ENCODE results near the gene HIGD2A. TPM values are rescaled to one million over a fixed set of nuclear protein-coding genes. Genes with fewer than 3 reads are reported as not detected.

HIGD2A gene
- total RNA-seq, 2 donors from 2014 or later, result 101 to 102 TPM

DNA sequence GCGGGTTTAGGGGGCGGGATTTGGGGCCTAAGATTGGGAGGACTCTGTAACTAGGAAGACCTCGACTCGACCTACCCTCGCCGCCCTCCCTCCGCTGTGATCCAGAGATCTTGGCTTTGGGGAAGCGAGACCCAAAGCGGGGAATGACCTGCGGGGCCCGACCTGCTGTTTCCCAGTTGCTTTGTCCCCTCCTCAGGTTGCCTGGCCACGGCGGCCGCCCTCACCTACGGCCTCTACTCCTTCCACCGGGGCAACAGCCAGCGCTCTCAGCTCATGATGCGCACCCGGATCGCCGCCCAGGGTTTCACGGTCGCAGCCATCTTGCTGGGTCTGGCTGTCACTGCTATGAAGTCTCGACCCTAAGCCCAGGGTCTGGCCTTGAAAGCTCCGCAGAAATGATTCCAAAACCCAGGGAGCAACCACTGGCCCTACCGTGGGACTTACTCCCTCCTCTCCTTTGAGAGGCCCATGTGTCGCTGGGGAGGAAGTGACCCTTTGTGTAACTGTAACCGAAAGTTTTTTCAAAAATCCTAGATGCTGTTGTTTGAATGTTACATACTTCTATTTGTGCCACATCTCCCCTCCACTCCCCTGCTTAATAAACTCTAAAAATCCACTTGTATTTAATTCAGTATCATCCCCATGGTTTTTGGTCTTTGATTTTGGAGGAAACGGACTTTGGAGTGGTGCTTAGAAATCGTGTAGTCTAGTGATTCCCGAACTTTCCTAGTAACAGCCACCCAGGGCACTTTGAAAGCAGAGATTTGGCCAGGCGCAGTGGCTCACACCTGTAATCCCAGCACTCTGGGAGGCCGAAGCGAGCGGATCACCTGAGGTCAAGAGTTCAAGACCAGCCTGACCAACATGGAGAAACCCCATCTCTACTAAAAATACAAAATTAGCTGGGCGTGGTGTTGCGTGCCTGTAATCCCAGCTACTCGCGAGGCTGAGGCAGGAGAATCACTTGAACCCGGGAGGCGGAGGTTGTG lies 878 bp downstream of the HIGD2A start:
- H3K9ac ChIP-seq (ENCODE audit: extremely low read depth, low read length, poor library complexity, severe bottlenecking), result peak overlapping the region; percentile 91
- peak overlapping the region; percentile 100 for H3K27ac Mint-ChIP-seq
- peaks cover 6% of the 10 kb centered on the region for H3K4me1 ChIP-seq (ENCODE audit: control insufficient read depth, insufficient read depth, low read length)
- 24 to 31% methylated on average over 17 to 41 of the region's 41 CpGs for WGBS, 2 experiments (ENCODE audit: insufficient coverage in 1 of 2, insufficient read length in 1 of 2)
- H3K9me3 Mint-ChIP-seq, result no peaks in the 10 kb centered on the region
- H3K4me1 Mint-ChIP-seq, result peaks cover 12% of the 10 kb centered on the region
- no peak for DNase-seq
- TF ChIP-seq, protein P1, sequence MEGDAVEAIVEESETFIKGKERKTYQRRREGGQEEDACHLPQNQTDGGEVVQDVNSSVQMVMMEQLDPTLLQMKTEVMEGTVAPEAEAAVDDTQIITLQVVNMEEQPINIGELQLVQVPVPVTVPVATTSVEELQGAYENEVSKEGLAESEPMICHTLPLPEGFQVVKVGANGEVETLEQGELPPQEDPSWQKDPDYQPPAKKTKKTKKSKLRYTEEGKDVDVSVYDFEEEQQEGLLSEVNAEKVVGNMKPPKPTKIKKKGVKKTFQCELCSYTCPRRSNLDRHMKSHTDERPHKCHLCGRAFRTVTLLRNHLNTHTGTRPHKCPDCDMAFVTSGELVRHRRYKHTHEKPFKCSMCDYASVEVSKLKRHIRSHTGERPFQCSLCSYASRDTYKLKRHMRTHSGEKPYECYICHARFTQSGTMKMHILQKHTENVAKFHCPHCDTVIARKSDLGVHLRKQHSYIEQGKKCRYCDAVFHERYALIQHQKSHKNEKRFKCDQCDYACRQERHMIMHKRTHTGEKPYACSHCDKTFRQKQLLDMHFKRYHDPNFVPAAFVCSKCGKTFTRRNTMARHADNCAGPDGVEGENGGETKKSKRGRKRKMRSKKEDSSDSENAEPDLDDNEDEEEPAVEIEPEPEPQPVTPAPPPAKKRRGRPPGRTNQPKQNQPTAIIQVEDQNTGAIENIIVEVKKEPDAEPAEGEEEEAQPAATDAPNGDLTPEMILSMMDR (conservative IDR thresholded peaks at IDR 0.05), result no peak
- H3K36me3 ChIP-seq (ENCODE audit: control insufficient read depth, insufficient read depth, low read length), result peaks cover 58% of the 10 kb centered on the region
- no peaks in the 10 kb centered on the region for H3K9me3 ChIP-seq (ENCODE audit: control insufficient read depth, low read length)
- H3K36me3 Mint-ChIP-seq (ENCODE audit: low read depth), result peaks cover 27% of the 10 kb centered on the region
- H3K4me3 Mint-ChIP-seq, result peak overlapping the region; percentile 87
- no peaks in the 10 kb centered on the region for H3K27me3 ChIP-seq (ENCODE audit: control insufficient read depth, insufficient read depth, low read length, poor library complexity, severe bottlenecking)
- H3K27ac ChIP-seq (ENCODE audit: low read depth, low read length), result peak overlapping the region; percentile 92
- H3K4me3 ChIP-seq (ENCODE audit: low read length), result peak overlapping the region; percentile 99
- no peaks in the 10 kb centered on the region for H3K27me3 Mint-ChIP-seq (ENCODE audit: insufficient read depth)

DNA sequence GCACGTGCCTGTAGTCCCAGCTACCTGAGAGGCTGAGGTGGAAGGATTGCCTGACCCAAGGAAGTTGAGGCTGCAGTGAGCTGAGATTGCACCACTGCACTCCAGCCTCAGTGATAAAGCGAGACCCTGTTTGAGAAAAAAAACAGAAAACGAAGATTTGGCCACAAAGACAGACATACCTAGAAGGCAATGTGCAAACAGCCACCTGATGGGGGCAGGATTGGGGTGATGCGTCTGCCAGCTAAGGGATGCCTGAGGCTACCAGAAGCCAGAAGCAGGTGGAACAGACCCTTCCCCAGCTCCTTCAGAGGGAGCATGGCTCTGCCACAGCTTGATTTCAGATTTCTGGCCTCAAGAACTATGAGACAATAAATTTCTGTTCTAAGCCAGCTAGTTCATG lies 2.9 kb downstream of the HIGD2A start:
- no peak for DNase-seq
- Histone ChIP-seq H3K27me3 (ENCODE audit: control insufficient read depth, insufficient read depth, low read length, poor library complexity, severe bottlenecking) (no peaks in the 10 kb centered on the region), H3K9ac (ENCODE audit: extremely low read depth, low read length, poor library complexity, severe bottlenecking) (no peak overlapping the region), H3K4me3 (ENCODE audit: low read length) (no peak overlapping the region), H3K36me3 (ENCODE audit: control insufficient read depth, insufficient read depth, low read length) (peaks cover 44% of the 10 kb centered on the region), H3K27ac (ENCODE audit: low read depth, low read length) (no peak overlapping the region), H3K4me1 (ENCODE audit: control insufficient read depth, insufficient read depth, low read length) (peaks cover 6% of the 10 kb centered on the region), H3K9me3 (ENCODE audit: control insufficient read depth, low read length) (no peaks in the 10 kb centered on the region)
- H3K9me3 Mint-ChIP-seq, result no peaks in the 10 kb centered on the region
- TF ChIP-seq, protein P1 (conservative IDR thresholded peaks at IDR 0.05), result peak; percentile 43
- 97 to 100% methylated on average over 4 of the region's 4 CpGs for WGBS, 2 experiments (ENCODE audit: insufficient coverage in 1 of 2, insufficient read length in 1 of 2)
- peaks cover 12% of the 10 kb centered on the region for H3K4me1 Mint-ChIP-seq
- no peak overlapping the region for H3K4me3 Mint-ChIP-seq
- no peak overlapping the region for H3K27ac Mint-ChIP-seq
- H3K27me3 Mint-ChIP-seq (ENCODE audit: insufficient read depth), result no peaks in the 10 kb centered on the region
- peaks cover 18% of the 10 kb centered on the region for H3K36me3 Mint-ChIP-seq (ENCODE audit: low read depth)

DNA sequence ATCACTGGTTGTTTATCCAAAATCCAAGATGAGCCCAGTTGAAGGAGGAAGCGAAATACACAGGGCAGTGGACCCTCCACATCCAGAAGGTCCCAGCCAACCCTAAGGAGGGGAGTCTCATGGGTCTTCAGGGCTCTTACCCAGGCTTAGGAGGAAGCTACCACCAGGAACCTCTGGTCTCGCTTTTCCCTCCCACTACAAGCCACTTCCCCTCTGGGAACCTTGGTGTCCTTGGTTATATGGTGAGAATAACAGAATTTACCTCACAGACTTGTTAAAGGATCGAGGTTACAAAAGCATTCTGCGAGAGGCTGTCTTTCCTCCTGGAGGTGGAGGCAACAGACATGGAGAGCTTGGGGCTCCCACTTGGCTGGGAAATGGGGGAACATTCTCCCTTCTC lies 3.4 kb downstream of the HIGD2A start:
- Histone ChIP-seq H3K4me3 (ENCODE audit: low read length) (no peak overlapping the region), H3K27me3 (ENCODE audit: control insufficient read depth, insufficient read depth, low read length, poor library complexity, severe bottlenecking) (no peaks in the 10 kb centered on the region), H3K36me3 (ENCODE audit: control insufficient read depth, insufficient read depth, low read length) (peaks cover 40% of the 10 kb centered on the region), H3K9me3 (ENCODE audit: control insufficient read depth, low read length) (no peaks in the 10 kb centered on the region), H3K4me1 (ENCODE audit: control insufficient read depth, insufficient read depth, low read length) (peaks cover 6% of the 10 kb centered on the region), H3K27ac (ENCODE audit: low read depth, low read length) (no peak overlapping the region), H3K9ac (ENCODE audit: extremely low read depth, low read length, poor library complexity, severe bottlenecking) (no peak overlapping the region)
- 88 to 92% methylated on average over 2 to 4 of the region's 4 CpGs for WGBS, 2 experiments (ENCODE audit: insufficient coverage in 1 of 2, insufficient read length in 1 of 2)
- Mint-ChIP-seq H3K27me3 (ENCODE audit: insufficient read depth) (no peaks in the 10 kb centered on the region), H3K27ac (no peak overlapping the region), H3K4me3 (no peak overlapping the region), H3K4me1 (peaks cover 12% of the 10 kb centered on the region), H3K36me3 (ENCODE audit: low read depth) (peaks cover 18% of the 10 kb centered on the region), H3K9me3 (no peaks in the 10 kb centered on the region)
- TF ChIP-seq, protein P1 (conservative IDR thresholded peaks at IDR 0.05), result no peak
- DNase-seq, result no peak
